SIG-M5 (cell line): ENCODE measurements around the gene BUB1.
"Not testable (repeated sequence)": the region's sequence is repeated elsewhere in the genome, so short reads cannot be mapped to it uniquely, and the experiment has no call there.

ENCODE experiments used
- DNase-seq: peaks from one replicate; lab custom pipeline; 2025; lab: John Stamatoyannopoulos, UW

BUB1 gene

DNA sequence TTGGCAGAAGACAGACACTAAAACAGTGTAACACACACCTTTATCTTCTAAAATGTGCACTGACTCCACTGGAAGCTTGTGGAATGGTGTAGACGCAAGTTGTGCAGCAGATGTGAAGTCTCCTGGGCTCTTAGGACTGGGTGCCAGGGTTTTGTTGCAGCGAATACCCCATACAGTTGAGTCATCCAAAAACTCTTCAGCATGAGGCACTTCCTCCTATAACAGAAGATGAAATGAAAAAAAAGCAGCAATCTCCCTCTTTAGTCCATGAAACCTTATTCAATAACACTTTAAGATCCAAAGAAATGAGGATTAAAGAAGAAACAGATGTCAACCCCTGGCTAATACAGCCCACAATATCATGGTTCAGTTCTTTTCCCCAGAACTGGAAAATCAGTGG, 22.2 kb downstream of the BUB1 start:
- DNase-seq: no peak

DNA sequence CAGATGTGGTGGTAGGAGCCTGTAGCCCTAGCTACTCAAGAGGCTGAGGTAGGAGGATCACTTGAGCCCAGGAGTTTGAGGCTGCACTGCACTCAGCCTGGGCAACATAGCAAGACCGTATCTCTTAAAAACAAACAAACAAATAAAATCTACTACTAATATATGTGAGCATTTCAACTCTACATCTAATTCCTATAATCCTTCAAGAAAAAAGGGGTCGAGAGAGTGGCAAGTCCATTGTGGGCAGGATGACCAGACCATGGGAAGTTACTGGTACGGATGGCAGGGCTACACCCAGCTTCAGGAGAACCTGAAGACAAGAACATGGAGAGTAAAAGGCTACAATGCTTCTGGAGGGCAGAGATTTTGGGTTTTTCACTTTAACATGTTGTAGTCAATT, 24.0 kb downstream of the BUB1 start:
- no peak for DNase-seq

GRCh38 chr2:110650346-110650745, 27.5 kb downstream of the BUB1 start:
- DNase-seq: no peak

DNA sequence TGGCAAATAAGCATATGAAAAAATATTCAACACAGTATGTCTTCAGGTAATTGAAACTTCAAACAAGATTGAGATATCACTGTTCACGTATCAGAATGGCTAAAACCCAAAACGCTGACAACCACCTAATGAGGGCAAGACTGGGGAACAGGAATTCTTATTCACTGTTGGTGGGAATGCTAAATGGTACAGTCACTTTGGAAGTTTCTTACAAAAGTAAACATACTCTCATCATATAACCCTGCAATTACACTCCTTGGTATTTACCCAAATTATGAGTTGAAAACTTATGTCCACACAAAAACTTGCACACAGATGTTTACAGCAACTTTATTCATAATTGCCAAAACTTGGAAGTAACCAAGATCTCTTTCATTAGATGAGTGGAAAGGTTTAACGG, 30.1 kb downstream of the BUB1 start:
- no peak for DNase-seq

DNA sequence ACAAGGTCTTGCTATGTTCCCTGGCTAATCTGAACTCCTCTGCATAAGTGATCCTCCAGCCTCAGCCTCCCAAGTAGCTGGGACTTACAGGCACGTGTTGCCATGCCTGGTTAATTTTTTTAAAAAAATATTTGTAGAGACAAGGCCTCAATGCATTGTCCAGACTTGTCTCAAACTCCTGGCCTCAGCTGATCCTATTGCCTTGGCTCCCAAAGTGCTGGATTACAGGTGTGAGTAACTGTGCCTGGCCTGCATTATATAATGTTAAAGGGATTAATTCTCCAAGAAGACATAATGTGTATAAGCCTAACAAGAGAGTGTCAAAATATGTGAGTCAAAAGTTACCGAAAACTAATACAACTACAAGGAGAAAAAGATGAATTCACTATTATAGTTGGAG, 32.2 kb downstream of the BUB1 start:
- no peak for DNase-seq

DNA sequence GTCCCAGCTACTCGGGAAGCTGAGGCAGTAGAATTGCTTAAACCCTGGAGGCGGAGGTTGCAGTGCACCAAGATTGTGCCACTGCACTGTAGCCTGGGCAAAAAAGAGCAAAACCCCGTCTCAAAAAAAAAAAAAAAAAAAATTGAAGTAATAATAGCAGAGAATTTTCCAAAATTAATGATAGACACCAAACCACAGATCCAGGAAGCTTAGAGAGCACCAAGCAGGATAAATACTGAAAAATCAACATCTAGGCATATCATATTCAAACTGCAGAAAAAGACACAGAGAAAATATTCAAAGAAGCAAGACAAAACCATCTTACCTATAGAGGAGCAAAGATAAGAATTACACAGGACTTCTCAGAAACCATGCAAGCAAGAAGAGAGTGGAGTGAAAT, 33.5 kb downstream of the BUB1 start:
- DNase-seq: no peak

- no peak for DNase-seq
These were observed 35.5 kb downstream of the BUB1 start for GRCh38 chr2:110642360-110642759.

DNA sequence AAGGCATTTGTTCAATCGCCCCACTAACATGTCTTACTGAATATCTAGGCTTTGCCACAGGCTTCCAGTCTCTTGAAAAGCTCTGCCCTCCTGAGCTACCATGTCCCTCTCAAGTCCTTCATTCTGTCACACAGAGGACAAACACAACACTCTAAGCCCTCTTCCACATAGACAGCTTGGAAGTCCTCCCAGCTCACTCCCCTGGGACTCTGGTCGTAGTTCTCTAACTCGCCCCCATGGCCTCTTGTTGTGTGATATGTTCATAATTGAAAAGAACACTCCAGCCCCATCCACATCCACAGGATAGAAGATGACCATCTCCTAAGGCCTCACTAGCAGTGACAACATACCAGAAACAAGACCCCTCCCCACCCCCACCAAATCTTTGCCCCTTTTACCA, 37.9 kb downstream of the BUB1 start:
- no peak for DNase-seq

GRCh38 chr2:110638952-110639695, 38.7 kb downstream of the BUB1 start:
- DNase-seq: no peak

- DNase-seq: no peak
These were observed 39.9 kb downstream of the BUB1 start for GRCh38 chr2:110638004-110638403.

- no peak for DNase-seq
These were observed 40.8 kb downstream of the BUB1 start for GRCh38 chr2:110637093-110637492.

DNA sequence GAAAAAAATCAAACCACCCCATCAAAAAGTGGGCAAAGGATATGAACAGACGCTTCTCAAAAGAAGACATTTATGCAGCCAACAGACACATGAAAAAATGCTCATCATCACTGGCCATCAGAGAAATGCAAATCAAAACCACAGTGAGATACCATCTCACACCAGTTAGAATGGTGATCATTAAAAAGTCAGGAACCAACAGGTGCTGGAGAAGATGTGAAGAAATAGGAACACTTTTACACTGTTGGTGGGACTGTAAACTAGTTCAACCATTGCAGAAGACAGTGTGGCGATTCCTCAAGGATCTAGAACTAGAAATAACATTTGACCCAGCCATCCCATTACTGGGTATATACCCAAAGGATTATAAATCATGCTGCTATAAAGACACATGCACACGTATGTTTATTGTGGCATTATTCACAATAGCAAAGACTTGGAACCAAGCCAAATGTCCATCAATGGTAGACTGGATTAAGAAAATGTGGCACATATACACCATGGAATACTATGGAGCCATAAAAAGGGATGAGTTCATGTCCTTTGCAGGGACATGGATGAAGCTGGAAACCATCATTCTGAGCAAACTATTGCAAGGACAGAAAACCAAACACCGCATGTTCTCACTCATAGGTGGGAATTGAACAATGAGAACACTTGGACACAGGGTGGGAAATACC, 41.8 kb downstream of the BUB1 start:
- not testable (repeated sequence) for DNase-seq

DNA sequence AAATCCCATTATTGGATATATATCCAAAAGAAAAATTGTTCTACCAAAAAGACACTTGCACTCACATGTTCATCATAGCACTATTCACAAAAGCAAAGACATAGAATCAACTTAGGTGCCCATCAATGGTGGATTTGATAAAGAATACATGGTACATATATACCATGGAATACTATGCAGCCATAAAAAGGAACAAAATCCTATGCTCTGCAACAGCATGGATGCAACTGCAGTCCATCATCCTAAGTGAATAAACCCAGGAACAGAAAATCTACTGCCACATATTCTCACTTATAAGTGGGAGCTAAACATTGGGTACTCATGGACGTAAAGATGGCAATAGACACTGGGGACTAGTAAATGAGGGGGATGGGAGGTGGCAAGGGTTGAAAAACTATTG, 50.5 kb downstream of the BUB1 start:
- DNase-seq: not testable (repeated sequence)

- not testable (repeated sequence) for DNase-seq
These were observed 58.4 kb downstream of the BUB1 start for GRCh38 chr2:110619326-110619939.

DNA sequence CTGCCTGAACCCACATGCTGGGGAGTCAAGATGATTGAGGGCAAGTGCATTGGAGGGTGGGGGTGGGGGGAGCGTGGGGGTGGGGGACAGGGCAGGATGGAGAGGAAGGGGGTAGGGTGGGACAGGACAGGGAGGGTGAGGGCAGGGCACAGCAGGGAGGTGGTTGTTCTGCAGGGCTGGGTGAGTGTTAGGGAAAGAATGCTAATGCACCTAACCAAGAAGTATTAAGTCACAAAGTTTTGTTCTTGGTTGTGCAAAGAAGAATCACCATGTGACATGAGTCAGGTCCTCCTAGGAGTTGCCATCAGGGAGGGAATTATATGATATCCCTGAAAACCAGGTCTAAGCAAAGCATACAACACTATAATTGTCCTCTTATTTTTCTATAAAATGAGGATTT, 63.9 kb downstream of the BUB1 start:
- DNase-seq: not testable (repeated sequence)

GRCh38 chr2:110610613-110611250, 67.1 kb downstream of the BUB1 start:
- DNase-seq: not testable (repeated sequence)

GRCh38 chr2:110609843-110610612, 67.8 kb downstream of the BUB1 start:
- not testable (repeated sequence) for DNase-seq

DNA sequence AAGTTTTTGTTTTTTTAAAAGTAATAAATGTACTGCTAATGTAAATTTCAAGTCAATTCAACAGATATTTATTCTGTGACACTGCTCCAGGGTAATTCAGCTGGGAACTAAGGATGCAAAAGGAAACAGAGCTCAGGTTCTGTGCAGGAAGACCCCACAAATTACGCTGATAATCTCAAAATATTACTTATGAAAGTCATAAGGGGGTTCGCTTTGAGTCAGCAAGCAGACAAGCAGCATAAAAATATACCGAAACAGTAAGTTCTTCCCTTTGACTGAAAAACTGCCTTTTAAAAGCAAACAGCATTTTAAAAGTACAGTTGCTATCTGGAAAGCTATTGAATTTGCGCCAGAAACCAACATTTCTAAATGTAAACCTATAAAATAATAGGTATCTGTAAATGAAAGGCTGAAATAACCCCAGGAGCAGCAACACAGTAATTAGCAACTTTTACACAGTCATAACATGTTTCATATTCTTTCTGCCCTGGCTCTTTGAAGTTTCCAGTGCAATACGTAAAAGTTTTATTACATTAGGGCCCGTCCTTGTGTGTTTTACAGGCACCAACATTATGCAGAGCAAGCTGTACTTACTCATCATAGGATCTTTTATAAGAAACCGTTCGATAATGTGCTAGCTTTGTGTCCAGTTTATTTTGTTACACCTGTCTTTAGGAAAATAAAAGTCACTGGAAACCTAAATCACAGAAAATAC, 68.9 kb downstream of the BUB1 start:
- not testable (repeated sequence) for DNase-seq

DNA sequence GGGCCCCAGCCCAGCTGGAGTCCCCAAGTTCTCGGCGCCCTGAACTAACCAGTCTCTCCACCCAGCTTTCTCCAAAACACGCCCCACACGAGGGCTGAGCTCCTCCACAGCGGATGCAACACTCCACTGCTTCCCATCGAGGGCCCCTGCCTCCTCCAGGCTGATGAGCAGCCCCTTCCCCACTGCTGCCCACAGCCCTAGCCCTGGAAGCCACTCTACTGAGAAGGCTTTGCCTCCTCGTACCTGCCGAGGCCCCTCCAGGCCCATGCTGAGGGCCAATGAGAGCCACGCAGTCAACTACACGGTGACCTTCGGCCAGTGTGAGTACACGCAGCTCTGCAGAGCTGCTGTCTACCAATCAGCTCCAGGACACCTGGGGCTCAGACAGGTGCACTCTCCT, 72.8 kb downstream of the BUB1 start:
- DNase-seq: not testable (repeated sequence)

DNA sequence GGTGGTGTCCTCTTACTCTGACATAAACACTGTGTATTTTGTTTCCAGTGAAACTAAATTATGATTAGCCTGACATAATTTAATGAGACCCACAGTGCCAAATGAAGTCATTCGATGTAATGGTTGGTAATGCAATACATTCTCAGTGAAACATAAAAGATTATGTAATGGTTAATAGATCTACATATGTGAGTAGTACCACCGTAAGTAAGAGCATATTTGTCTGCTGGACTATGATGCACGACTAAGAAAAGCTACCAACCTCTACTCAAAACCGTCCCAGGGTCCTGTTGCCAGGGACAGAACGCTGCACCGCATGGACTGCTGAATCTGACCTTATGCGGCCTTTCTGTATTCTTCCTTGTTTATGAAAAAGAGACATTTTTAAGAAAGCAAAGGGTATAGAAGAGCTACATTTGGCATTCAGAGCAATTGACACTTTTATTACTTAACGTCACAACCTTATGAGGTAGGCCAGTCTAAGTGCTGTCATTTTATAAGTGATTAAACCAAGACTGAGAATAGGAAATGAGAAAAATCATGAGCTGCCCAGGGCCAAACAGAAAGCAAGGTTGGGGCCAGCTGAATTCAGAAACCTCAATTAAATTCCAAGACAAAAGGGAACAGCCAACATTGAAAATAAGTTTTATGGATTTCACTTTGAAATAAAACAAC, 73.8 kb downstream of the BUB1 start:
- DNase-seq: not testable (repeated sequence)

DNA sequence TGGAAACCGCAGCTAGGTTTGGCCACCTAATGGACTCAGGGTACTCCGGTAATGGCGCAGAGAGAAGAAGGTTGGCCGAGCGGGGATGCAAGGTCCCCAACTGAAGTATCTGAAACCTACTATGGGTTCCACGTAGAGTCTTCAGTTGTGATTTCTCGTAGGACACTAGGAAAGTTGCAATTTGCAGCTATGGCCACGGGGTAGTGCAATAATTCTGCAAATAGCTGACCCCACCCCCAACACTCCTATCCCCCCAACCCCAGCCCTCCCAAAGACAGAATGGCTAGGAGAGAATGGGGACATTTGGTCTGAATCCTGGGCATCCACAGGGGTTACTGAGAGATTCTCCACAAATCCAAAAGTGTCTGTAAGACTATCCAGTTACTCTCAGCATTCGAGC, 75.7 kb downstream of the BUB1 start:
- not testable (repeated sequence) for DNase-seq
